Measurements from ENCODE around the gene RBBP8NL. TPM values are rescaled to one million over a fixed set of nuclear protein-coding genes. Genes with fewer than 3 reads are reported as not detected.

RBBP8NL gene
- total RNA-seq, 1 experiment from 2014 or later: not detected

DNA sequence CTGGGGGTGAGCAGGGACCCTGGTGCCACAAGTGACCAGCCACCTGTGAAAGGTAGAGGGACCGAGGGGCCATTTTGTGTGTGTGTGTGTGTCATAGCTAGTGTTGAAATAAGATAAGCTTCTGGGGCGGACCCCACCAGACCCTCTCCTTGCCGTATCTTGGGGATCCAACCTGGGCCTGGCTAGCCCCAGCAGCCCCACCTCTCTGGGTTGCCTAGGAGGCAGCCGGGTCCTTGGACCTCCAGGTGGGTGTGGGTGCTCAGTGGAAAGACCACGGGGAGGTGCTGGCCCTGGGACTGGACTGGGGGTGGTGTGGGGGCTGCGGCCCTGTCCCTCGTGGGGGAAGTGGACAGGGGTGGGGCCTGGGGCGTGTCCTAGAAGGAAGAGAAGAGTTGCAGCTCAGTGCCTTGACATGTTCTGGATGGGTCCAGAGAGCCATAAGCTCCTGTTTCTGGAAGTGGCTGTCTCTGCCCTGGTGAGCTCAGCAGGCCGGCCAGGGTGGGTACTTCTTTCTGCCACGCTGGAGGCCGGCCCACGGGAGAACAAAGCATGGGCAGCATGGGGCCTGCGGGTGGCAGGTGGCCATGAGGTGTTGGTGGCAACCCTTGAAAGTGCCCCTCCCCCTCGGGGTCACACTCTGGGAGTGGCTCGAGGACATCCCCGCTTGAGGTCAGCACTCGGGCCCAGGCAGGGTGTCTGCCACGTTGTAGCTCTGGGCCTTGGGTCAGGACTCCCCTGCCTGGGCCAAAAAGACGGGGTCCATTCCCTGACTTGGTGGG, 8.4 kb downstream of the RBBP8NL start:
- in situ Hi-C loops (cut with HindIII; ENCODE audit: low pct_unique_long_range_greater_than_20kb, low sequenced_read_pairs) (no loop called here), intact Hi-C loops (cut with micrococcal nuclease; ENCODE audit: unreplicated experiment) (no loop called here)
- BruUV-seq (replicated peaks): no TSS peak
- Histone ChIP-seq H3K9me3 (ENCODE audit: control insufficient read depth, insufficient read depth, low read depth, low read length) (no peaks in the 10 kb centered on the region), H3K4me3 (ENCODE audit: low read depth in 2 of 2, low read length in 2 of 2) (no peak overlapping the region), H3K36me3 (ENCODE audit: control insufficient read depth, insufficient read depth, low read length) (no peaks in the 10 kb centered on the region), H3K27ac (ENCODE audit: low read length) (no peak overlapping the region), H3K4me1 (ENCODE audit: control insufficient read depth, insufficient read depth, low read length) (no peaks in the 10 kb centered on the region; the same call in 1 of the 2 replicates), H3K27me3 (ENCODE audit: control insufficient read depth, insufficient read depth, low read length) (no peaks in the 10 kb centered on the region)
- ATAC-seq (no peak), DNase-seq (ENCODE audit: low read depth, low spot score) (no peak)
- TF ChIP-seq, protein P1, sequence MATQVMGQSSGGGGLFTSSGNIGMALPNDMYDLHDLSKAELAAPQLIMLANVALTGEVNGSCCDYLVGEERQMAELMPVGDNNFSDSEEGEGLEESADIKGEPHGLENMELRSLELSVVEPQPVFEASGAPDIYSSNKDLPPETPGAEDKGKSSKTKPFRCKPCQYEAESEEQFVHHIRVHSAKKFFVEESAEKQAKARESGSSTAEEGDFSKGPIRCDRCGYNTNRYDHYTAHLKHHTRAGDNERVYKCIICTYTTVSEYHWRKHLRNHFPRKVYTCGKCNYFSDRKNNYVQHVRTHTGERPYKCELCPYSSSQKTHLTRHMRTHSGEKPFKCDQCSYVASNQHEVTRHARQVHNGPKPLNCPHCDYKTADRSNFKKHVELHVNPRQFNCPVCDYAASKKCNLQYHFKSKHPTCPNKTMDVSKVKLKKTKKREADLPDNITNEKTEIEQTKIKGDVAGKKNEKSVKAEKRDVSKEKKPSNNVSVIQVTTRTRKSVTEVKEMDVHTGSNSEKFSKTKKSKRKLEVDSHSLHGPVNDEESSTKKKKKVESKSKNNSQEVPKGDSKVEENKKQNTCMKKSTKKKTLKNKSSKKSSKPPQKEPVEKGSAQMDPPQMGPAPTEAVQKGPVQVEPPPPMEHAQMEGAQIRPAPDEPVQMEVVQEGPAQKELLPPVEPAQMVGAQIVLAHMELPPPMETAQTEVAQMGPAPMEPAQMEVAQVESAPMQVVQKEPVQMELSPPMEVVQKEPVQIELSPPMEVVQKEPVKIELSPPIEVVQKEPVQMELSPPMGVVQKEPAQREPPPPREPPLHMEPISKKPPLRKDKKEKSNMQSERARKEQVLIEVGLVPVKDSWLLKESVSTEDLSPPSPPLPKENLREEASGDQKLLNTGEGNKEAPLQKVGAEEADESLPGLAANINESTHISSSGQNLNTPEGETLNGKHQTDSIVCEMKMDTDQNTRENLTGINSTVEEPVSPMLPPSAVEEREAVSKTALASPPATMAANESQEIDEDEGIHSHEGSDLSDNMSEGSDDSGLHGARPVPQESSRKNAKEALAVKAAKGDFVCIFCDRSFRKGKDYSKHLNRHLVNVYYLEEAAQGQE (IDR thresholded peaks at IDR 0.05; ENCODE audit: insufficient read depth in 1 of 2, low read depth in 2 of 2, low read length in 1 of 2): no peak
- no peak for TF ChIP-seq SIN3A (IDR thresholded peaks at IDR 0.05; ENCODE audit: borderline replicate concordance, insufficient read depth, low read depth, low read length)
- ChIA-PET CTCF (interaction anchor here (1.0 kb wide), 1 partner anchor 9 kb away, joined by 4 read pairs; no protein-coding TSS in a partner anchor), POLR2A (interaction anchor here (0.6 kb wide), 1 partner anchor 32 kb away, joined by 9 read pairs; the partner anchor contains the start of gene RPS21)

DNA sequence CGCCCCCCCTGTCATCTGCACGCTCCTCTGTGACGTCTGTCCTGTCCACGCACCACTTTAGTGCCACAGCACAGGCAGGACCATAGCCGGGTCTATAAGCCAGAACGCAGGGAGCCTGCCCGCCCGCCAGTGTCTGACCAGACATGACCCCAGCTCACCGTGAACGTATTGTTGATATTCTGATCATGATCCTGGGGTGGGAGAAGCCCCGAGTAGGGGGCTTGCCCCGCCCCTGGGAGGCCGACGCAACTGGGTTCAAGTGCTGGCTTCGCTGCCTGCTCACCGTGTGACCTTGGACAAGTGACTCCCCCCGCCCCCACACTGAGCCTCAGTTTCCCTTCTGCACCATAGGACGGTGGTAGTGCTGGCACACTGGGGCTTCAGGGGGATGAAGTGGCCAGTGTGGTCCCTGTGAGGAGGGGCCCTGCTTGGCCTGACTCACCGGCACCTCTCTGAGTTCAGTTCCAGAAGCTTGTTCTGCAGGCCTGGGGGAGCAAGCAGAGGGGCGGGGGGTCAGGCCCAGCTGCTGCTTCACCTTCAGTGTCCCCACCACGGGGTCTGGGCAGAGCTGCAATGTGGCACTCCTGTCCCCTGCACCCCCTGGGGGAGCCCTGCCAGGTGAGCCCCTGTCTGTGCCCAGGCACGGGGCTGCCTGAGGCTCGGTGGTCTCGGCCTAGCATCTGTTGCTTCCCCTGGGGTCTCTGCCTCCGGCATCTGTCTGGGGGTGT, 9.2 kb downstream of the RBBP8NL start:
- CTCF ChIA-PET: interaction anchor here (0.6 to 1.0 kb wide), 2 partner anchors 8 to 57 kb away, joined by 4 to 7 read pairs; no protein-coding TSS in a partner anchor

More for the DNA sequence above, 9.2 kb downstream of the RBBP8NL start:
- intact Hi-C loops (cut with micrococcal nuclease; ENCODE audit: unreplicated experiment) (no loop called here), in situ Hi-C loops (cut with HindIII; ENCODE audit: low pct_unique_long_range_greater_than_20kb, low sequenced_read_pairs) (no loop called here)
- H3K4me3 ChIP-seq (ENCODE audit: low read depth in 2 of 2, low read length in 2 of 2): no peak overlapping the region
- no peaks in the 10 kb centered on the region for H3K36me3 ChIP-seq (ENCODE audit: control insufficient read depth, insufficient read depth, low read length)
- no peaks in the 10 kb centered on the region for H3K9me3 ChIP-seq (ENCODE audit: control insufficient read depth, insufficient read depth, low read depth, low read length)
- no peak for ATAC-seq
- TF ChIP-seq, protein P1 (IDR thresholded peaks at IDR 0.05; ENCODE audit: insufficient read depth in 1 of 2, low read depth in 2 of 2, low read length in 1 of 2): no peak
- no TSS peak for BruUV-seq (replicated peaks)
- no peaks in the 10 kb centered on the region for H3K27me3 ChIP-seq (ENCODE audit: control insufficient read depth, insufficient read depth, low read length)
- H3K4me1 ChIP-seq (ENCODE audit: control insufficient read depth, insufficient read depth, low read length): no peaks in the 10 kb centered on the region; the same call in 1 of the 2 replicates
- no peak overlapping the region for H3K27ac ChIP-seq (ENCODE audit: low read length)
- POLR2A ChIA-PET: no interaction called here
- no peak for DNase-seq (ENCODE audit: low read depth, low spot score)
